C1 segment of cervical spinal cord (tissue), 14 donors: Measurements from ENCODE around the gene DNER.
"Not testable (repeated sequence)": the region's sequence is repeated elsewhere in the genome, so short reads cannot be mapped to it uniquely, and the experiment has no call there.

ENCODE experiments used
- DNase-seq, 14 donors: peaks; one replicate each; lab custom pipeline; 2025; lab: John Stamatoyannopoulos, UW

Gene DNER, protein sequence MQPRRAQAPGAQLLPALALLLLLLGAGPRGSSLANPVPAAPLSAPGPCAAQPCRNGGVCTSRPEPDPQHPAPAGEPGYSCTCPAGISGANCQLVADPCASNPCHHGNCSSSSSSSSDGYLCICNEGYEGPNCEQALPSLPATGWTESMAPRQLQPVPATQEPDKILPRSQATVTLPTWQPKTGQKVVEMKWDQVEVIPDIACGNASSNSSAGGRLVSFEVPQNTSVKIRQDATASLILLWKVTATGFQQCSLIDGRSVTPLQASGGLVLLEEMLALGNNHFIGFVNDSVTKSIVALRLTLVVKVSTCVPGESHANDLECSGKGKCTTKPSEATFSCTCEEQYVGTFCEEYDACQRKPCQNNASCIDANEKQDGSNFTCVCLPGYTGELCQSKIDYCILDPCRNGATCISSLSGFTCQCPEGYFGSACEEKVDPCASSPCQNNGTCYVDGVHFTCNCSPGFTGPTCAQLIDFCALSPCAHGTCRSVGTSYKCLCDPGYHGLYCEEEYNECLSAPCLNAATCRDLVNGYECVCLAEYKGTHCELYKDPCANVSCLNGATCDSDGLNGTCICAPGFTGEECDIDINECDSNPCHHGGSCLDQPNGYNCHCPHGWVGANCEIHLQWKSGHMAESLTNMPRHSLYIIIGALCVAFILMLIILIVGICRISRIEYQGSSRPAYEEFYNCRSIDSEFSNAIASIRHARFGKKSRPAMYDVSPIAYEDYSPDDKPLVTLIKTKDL

GRCh38 chr2:229714080-229714735 lies at the start of gene DNER:
Gene DNER, minus strand, starts transcription at chr2:229714555. Its CDS starts 132 bp downstream, at chr2:229714423.
- DNase-seq, result peak in 13 of 14 donors; percentile 32 to 86 (median 69)

DNA sequence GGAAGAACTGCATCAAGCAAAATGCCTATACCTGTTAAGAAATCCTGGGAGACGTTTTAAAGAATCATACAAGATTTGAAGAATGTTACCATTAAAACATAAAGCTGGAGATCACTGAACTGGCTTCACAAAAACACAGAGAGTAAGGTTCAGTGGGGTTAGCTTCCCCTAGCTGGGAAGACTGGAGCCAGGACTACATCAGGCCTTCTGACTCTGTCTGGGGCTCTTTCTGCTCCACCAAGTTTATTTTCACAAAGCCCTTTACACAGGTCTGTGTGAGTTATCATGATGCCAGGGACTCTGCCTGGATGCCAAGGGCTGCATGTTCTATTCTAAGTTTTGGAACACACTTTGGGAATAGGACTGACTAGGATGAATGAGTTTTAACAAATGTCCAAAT lies 47.3 kb upstream of the DNER start:
- no peak for DNase-seq

- not testable (repeated sequence) for DNase-seq
Observed at GRCh38 chr2:229757462-229757861, 43.1 kb upstream of the DNER start.

DNA sequence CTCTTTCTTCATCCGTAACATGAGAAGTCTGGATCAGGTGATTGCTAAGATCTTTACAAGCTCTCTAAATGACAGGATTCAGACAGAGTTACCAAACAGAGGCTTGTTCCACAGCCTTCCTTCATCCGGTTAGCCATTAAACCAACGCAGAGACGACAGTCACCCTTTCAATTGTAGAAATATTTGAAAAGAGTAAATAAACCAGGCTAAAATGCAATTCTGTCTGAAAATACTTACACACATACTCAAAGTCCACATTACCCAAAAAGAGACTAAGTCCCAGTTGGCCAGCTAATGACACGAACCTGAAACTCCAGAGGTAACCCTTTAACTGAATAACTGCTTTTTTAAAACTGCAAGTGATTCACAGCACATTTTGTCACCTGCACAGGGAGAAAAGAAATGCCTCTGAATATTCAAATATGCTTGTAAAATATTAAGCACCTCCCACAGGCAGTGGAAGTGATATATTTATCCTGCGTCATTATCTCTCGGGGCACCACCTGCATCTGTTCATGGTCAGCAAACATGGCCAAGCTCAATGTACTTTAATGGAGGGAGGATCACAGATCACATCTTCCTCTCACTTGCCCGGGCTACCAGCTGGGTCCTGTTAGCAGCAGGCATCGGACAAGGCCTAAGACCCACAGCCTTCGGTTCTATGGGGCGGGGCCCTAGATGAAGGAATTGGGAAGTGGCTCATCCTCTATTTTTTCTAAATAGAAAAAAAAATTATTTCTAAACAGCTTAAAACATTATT lies 38.8 kb upstream of the DNER start:
- no peak for DNase-seq

- DNase-seq, result no peak
Observed at GRCh38 chr2:229749779-229750178, 35.4 kb upstream of the DNER start.

DNA sequence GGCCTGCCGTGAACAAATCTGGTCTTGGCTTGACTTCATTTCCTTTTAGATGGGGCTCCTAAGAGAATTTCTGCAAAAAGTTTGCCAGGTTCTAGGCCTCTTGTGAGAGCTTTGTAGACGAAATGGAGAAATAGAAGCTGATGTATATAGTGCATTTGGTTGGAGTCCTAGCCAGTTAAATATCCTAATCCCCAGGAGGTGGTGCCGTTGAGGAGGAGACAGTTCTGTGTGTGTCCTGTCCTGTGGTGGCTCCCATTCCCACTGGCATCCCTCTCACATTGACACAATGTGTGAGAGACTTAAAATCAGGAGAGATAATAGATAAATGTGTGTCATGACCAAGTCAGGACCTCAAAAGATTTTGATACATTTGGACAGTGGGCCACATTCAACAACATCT lies 34.6 kb upstream of the DNER start:
- no peak for DNase-seq

DNA sequence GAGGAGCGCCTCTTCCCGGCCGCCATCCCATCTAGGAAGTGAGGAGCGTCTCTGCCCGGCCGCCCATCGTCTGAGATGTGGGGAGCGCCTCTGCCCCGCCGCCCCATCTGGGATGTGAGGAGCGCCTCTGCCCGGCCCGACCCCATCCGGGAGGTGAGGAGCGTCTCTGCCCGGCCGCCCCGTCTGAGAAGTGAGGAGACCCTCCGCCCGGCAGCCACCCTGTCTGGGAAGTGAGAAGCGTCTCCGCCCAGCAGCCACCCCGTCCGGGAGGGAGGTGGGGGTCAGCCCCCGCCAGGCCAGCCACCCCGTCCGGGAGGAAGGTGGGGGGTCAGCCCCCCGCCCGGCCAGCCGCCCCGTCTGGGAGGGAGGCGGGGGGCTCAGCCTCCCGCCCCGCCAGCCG lies 28.3 kb upstream of the DNER start:
- DNase-seq, result not testable (repeated sequence)

GRCh38 chr2:229740279-229740678 lies 25.9 kb upstream of the DNER start:
- DNase-seq, result no peak

DNA sequence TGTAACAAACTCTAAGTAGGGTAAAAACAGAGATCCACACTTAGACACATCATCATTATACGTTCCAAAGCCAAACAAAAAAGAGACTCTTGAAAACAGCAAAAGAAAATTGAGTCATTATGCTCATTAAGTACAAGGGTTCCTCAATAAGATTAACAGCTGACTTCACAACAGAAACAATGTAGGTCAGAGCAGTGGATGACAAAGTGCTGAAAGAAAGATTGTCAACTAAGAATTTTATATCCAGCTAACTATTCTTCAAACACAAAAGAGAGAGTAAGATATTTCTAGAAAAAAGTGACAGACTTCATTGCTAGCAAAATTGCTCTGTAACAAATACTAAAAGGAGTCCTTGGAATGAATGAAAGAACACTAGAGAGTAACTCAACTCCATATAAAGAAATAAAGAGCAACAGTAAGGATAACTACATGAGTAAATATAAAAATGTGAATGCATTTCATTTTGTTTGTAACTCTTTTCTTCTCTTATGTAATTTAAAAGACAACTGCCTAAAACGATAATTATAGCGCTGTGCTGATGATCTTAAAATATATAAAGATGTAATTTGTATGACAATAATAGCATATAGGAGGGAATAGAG lies 23.8 kb upstream of the DNER start:
- DNase-seq, result no peak

DNA sequence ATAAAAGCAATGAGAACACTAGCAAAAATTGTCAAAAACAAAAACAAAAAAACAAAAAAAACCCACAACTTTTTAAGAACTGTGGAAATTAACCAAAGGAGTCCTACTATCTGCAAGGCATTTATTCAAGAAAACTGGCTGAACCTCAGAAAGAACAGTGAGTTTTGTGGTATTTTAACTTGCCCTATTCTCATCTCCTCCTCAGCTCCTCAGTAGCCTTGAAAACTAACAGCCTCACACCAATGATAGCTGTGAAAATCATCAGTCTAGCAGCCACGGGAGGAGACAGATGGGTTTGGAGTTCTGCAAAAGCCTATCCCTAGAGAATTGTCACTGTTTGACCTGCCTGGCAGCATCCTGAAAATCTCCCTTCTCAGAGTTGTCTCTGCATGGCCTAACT lies 20.1 kb upstream of the DNER start:
- no peak for DNase-seq

- DNase-seq, result no peak
Observed at GRCh38 chr2:229733611-229734245, 19.4 kb upstream of the DNER start.

DNA sequence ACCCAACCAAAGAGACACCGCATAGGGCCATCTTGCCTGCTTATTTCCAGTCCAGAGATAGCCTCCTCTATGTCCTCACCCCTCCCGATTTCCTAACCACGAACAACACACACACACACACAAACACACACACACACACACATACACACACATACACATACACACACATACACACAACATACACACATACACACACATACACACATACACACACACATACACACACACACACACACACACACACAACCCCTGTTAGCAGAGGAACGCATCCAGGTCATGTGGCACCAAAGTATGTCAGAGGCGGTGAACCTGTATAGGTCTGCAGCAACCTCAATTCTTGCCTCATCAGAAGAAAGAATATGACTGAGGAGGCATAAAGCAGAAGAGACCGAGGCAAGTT lies 18.5 kb upstream of the DNER start:
- DNase-seq, result no peak

DNA sequence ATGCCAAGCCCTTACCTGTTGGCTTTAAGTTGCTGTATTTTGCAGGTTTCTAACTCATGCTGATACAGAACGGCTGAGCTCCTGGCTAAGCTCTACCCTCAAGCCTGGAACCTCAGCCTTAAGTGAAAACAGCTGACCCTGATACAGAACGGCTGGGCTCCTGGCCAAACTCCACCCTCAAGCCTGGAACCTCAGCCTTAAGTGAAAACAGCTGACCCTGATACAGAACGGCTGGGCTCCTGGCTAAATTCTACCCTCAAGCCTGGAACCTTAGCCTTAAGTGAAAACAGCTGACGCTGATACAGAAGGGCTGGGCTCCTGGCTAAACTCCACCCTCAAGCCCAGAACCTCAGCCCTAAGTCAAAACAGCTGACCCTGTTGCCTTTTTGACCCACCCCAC lies 17.6 kb upstream of the DNER start:
- DNase-seq, result no peak

DNA sequence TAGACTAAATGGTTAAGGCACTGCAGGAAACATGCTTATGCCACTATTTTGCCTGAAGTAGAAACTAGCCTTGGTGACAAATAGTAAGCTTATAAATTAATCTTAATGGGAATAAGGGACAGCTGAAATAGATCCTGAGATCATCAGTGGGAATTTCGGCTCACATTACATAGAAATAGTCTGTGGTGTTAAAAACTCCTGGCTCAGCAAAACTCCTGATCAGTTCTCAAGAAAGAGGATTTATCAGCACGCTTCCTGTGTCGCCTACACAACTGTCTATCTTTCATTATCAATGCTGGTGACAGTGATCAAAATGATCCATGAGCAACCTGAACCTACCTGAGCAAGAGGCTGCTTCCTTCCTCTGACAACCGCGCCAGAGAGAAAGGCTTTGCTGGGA lies 17.0 kb upstream of the DNER start:
- no peak for DNase-seq

DNA sequence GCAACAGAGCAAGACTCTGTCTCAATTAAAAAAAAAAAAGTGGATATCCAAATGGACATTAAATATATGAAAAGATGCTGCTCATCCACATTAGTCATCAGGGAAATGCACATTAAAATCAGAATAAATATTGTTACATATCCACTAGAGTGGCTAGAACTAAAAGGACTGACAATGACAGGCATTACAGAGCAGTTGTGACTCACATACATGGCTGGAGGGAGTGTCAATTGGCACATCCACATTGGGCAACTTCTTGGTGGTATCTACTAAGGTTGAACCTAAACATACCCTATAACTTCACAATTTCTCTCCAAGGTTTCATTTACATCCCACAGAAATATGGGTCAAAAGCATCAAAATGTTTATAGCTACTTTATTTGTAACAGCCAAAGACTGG lies 14.0 kb upstream of the DNER start:
- no peak for DNase-seq

- no peak for DNase-seq
Observed at GRCh38 chr2:229726643-229727042, 12.3 kb upstream of the DNER start.

- DNase-seq, result no peak
Observed at GRCh38 chr2:229725716-229726574, 11.6 kb upstream of the DNER start.

- DNase-seq, result not testable (repeated sequence)
Observed at GRCh38 chr2:229723192-229723591, 8.8 kb upstream of the DNER start.

DNA sequence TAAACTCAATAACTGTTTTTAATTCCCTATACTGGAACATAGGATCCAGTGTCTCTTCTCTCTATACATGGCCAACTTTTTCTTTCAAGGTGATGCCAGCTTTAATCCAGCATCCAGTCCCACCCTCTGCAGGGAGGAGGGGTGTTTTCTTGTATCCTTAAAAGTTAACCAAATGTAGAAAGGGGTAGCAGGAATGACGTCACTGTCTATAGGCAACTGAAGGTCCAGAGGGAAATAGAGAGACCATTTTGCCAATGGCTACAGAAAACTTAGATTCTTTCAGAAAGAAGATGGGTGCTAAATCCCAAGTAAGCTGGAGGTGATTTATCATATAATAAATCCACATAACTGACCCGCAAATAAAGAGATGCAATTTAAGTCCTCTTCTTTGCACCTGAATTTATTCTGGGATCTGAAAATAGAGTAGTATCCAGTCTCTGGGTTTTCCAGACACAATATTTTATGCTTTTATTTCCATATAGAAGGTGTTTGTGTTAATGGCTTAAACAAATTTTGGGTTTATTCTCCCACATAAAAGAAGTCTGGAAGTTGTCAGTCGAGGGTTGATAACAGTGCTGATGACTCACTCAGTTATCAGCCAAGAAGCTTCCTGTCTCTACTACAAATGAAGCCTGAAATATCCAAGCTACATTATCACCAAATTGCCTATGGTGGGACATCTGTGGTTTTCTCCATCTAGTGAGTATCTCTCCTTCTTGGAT lies 5.7 kb upstream of the DNER start:
- DNase-seq, result no peak
